HUES48 (cell line): Measurements from ENCODE around the gene GPALPP1.
A peak's percentile ranks its signal among the peaks of the same experiment; 100 is the strongest.

ENCODE experiments used
- H3K27ac ChIP-seq: one replicate; pipeline ENCODE4 v1.7.0; 2013; ENCODE audit warnings: low read depth, low read length, inconsistent platforms
- H3K27me3 ChIP-seq: 2 replicates; pipeline ENCODE4 v1.6.1; 2013; ENCODE audit warnings: mild to moderate bottlenecking, low read length; ENCODE audit not compliant: control insufficient read depth, insufficient read depth
- H3K36me3 ChIP-seq: 2 replicates; pipeline ENCODE4 v1.6.1; 2013; ENCODE audit warnings: low read length; ENCODE audit not compliant: control insufficient read depth, insufficient read depth
- H3K4me1 ChIP-seq: 2 replicates; pipeline ENCODE4 v1.6.1; 2013; ENCODE audit warnings: mild to moderate bottlenecking, low read length; ENCODE audit not compliant: control insufficient read depth, insufficient read depth
- H3K4me3 ChIP-seq: 2 replicates; pipeline ENCODE4 v1.5.1; 2013; ENCODE audit warnings: mild to moderate bottlenecking, low read depth, low read length
- H3K9ac ChIP-seq: 2 replicates; pipeline ENCODE4 v1.6.1; 2013; ENCODE audit warnings: mild to moderate bottlenecking, low read depth, low read length, moderate library complexity
- H3K9me3 ChIP-seq: 2 replicates; pipeline ENCODE4 v1.6.1; 2013; ENCODE audit warnings: low read length; ENCODE audit not compliant: control insufficient read depth, insufficient read depth

GPALPP1 gene

DNA sequence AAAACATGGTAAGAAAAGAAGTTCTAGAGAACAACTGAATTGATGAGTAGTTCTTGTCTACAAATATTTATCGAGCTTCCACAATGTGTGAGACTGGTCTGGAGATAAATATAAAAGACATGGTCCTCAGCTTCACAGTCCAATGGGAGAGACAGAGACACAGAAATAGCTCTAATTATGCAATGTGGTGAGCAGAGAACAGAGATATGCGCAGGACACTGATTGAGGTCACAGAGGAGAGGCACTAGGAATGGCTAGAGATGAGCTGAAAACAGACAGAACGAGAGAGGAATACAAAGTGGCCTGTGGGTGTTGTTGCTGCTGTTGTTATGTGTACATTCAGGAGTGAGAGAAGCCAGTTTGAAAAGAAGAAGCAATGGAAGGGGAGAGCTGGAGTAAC lies 53.2 kb downstream of the GPALPP1 start:
- Histone ChIP-seq H3K36me3 (no peaks in the 10 kb centered on the region), H3K27me3 (no peaks in the 10 kb centered on the region), H3K27ac (no peak overlapping the region), H3K9ac (no peak overlapping the region), H3K9me3 (no peaks in the 10 kb centered on the region), H3K4me3 (no peak overlapping the region), H3K4me1 (0 out of 2 replicates have a peak, but pooled peaks cover 3% of the 10 kb centered on the region)

GRCh38 chr13:45046445-45046844 lies 57.1 kb downstream of the GPALPP1 start:
- no peaks in the 10 kb centered on the region for H3K27me3 ChIP-seq
- no peaks in the 10 kb centered on the region for H3K36me3 ChIP-seq
- no peak overlapping the region for H3K9ac ChIP-seq
- no peak overlapping the region for H3K27ac ChIP-seq
- peak overlapping the region; percentile 68 for H3K4me3 ChIP-seq
- H3K4me1 ChIP-seq = peaks cover 3% of the 10 kb centered on the region; the same call in 1 of the 2 replicates
- H3K9me3 ChIP-seq = no peaks in the 10 kb centered on the region

GRCh38 chr13:45047394-45048310 lies 58.3 kb downstream of the GPALPP1 start:
- Histone ChIP-seq H3K4me3 (peak overlapping the region; percentile 68), H3K9ac (no peak overlapping the region), H3K9me3 (no peaks in the 10 kb centered on the region), H3K27me3 (no peaks in the 10 kb centered on the region), H3K4me1 (peaks cover 3% of the 10 kb centered on the region; the same call in 1 of the 2 replicates), H3K27ac (no peak overlapping the region), H3K36me3 (no peaks in the 10 kb centered on the region)

GRCh38 chr13:45048890-45049407 lies 59.6 kb downstream of the GPALPP1 start:
- Histone ChIP-seq H3K4me1 (peaks cover 3% of the 10 kb centered on the region; the same call in 1 of the 2 replicates), H3K27me3 (no peaks in the 10 kb centered on the region), H3K36me3 (no peaks in the 10 kb centered on the region), H3K9ac (no peak overlapping the region), H3K27ac (no peak overlapping the region), H3K9me3 (no peaks in the 10 kb centered on the region), H3K4me3 (no peak overlapping the region)

GRCh38 chr13:45049478-45049877 lies 60.1 kb downstream of the GPALPP1 start:
- no peak overlapping the region for H3K9ac ChIP-seq
- no peaks in the 10 kb centered on the region for H3K9me3 ChIP-seq
- no peak overlapping the region for H3K4me3 ChIP-seq
- no peaks in the 10 kb centered on the region for H3K36me3 ChIP-seq
- peaks cover 3% of the 10 kb centered on the region; the same call in 1 of the 2 replicates for H3K4me1 ChIP-seq
- no peak overlapping the region for H3K27ac ChIP-seq
- no peaks in the 10 kb centered on the region for H3K27me3 ChIP-seq

- no peak overlapping the region for H3K27ac ChIP-seq
- H3K4me1 ChIP-seq = peaks cover 6% of the 10 kb centered on the region; the same call in 1 of the 2 replicates
- H3K9me3 ChIP-seq = no peaks in the 10 kb centered on the region
- no peaks in the 10 kb centered on the region for H3K36me3 ChIP-seq
- no peak overlapping the region for H3K9ac ChIP-seq
- no peak overlapping the region for H3K4me3 ChIP-seq
- H3K27me3 ChIP-seq = no peaks in the 10 kb centered on the region
These were observed 62.0 kb downstream of the GPALPP1 start for GRCh38 chr13:45051315-45051714.

DNA sequence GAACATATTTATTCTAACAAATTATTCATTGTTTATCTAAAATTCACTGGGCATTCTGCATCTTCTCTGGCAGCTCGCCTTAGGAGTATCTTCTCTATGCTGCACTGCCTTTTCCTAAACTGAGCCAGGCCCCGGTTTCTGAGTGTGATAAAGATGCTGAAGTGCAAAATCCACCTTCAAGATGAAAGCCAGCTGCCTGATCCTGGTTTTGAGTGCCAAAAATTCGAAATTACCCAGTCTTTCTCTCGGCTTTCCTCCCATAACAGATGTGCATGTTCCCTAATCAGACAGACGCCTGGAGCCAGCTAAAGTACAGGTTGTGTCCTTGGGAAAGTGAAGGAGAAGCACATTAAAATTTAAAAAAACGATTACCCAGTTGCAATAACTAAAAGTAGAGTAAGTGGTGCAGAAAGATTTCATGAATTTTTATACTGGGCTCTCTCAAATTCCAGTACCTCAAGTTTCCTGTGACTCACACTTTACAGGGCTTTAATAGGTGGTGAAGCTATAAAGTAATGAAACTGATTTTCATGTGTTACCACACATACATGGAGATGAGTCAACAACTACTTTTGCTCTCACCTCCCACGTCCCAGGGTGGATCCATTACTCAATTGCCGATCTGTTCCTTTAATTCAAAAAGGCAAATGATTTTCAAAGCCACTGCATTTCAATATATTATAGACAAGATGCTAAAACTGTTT lies 66.0 kb downstream of the GPALPP1 start:
- H3K4me1 ChIP-seq = 0 out of 2 replicates have a peak, but pooled peaks cover 4% of the 10 kb centered on the region
- no peaks in the 10 kb centered on the region for H3K27me3 ChIP-seq
- no peaks in the 10 kb centered on the region for H3K36me3 ChIP-seq
- H3K9ac ChIP-seq = no peak overlapping the region
- no peak overlapping the region for H3K4me3 ChIP-seq
- H3K27ac ChIP-seq = no peak overlapping the region
- no peaks in the 10 kb centered on the region for H3K9me3 ChIP-seq

DNA sequence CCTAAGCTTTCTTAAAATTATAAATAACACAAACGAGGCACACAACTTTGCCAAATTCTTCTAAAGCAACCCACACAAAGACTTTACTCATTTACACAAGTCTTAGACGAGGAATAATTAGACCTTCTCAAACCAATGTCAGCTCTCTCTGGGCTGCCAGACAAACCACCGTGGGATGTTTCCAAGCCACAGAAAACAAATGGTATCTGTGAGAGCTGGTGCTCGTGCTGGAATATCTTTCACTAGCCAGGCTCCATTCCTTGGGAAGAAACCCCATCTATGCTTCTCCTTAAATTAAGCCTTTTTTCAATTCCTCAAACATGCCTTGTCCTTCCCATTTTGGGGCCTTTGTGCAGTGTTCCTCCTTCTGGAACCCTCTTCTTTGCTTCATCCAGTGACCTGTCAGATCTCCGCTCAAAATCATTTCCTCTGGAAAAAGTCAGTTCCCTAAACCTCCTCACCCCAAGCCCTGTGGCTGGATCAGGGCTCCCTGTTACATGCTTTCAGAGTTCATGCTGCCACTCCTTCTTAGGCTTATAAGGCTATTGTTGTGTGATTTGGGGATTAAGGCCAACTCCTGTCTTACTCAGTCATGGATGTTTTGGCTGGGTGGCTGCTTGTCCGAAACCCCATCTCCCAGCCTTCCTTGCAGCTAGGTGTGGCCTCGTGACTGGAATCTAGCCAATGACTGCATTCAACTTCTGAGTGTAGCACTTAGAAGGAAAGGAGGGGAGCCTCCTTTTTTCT lies 66.7 kb downstream of the GPALPP1 start:
- Histone ChIP-seq H3K9ac (no peak overlapping the region), H3K4me1 (0 out of 2 replicates have a peak, but pooled peaks cover 4% of the 10 kb centered on the region), H3K27ac (no peak overlapping the region), H3K9me3 (no peaks in the 10 kb centered on the region), H3K36me3 (no peaks in the 10 kb centered on the region), H3K27me3 (no peaks in the 10 kb centered on the region), H3K4me3 (no peak overlapping the region)

DNA sequence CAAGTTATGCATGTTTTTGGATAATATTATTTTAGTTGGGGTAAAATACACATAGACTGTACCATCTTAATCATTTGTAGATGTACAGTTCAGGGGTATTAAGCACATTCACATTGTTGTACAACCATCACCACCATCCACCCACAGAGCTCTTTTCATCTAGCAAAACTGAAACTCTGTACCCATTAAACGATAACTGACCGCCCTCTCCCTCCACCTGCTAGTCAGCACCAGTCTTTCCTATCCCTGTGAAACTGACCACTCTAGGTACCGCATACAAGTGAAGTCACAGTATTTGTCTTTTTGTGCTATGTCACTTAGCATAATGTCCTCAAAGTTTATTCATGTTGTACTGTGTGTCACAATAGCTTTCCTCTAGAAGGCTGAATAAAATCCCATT lies 70.7 kb downstream of the GPALPP1 start:
- H3K4me3 ChIP-seq = no peak overlapping the region
- no peak overlapping the region for H3K9ac ChIP-seq
- no peaks in the 10 kb centered on the region for H3K36me3 ChIP-seq
- H3K27ac ChIP-seq = no peak overlapping the region
- H3K4me1 ChIP-seq = 0 out of 2 replicates have a peak, but pooled peaks cover 4% of the 10 kb centered on the region
- H3K27me3 ChIP-seq = no peaks in the 10 kb centered on the region
- no peaks in the 10 kb centered on the region for H3K9me3 ChIP-seq

DNA sequence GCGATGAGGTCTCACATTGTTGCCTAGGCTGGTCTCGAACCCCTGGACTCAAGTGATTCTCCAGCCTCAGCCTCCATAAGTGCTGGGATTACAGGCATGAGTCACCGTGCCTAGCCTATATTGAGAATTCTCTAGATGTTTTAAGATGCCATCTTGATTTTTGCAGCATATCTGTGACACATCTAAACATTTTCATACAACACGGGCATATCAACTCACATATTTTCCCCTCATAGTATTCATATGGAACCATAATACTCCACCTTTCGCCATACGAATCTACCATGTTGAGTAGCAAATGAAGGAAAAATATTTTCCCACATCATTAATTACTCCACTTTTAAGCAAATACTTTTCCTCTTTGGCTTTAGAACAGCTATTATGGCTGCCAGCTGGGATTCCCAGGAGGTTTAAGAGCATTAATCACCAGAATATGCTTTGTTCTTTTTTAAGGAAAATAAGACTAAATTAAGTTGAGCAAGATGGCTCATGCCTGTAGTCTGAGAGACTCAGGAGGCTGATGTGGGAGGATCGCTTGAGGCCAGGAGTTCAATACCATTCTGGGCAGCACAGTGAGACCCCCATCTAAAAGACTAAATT lies 74.0 kb downstream of the GPALPP1 start:
- no peak overlapping the region for H3K27ac ChIP-seq
- no peak overlapping the region for H3K4me3 ChIP-seq
- H3K4me1 ChIP-seq = no peaks in the 10 kb centered on the region
- H3K36me3 ChIP-seq = no peaks in the 10 kb centered on the region
- no peak overlapping the region for H3K9ac ChIP-seq
- H3K27me3 ChIP-seq = no peaks in the 10 kb centered on the region
- H3K9me3 ChIP-seq = no peaks in the 10 kb centered on the region
